Measurements from ENCODE around the gene NAV1. TPM values are rescaled to one million over a fixed set of nuclear protein-coding genes. Genes with fewer than 3 reads are reported as not detected.
A peak's percentile ranks its signal among the peaks of the same experiment; 100 is the strongest.

NAV1 gene
- total and polyA plus RNA-seq, 9 of the 15 experiments (the other 6 are each of a cell fraction or from before 2014, with no cell fraction given) = 0.91 to 16.8 (median 3.2) TPM

- no peak; the same call in 1 of the 2 replicates for TF ChIP-seq NKRF (IDR thresholded peaks at IDR 0.05; ENCODE audit: borderline replicate concordance)
- TF ChIP-seq HNRNPH1 (optimal IDR thresholded peaks at IDR 0.05; ENCODE audit: low read depth, low read length) = no peak
- no peak for TF ChIP-seq ILK (tag; IDR thresholded peaks at IDR 0.05; ENCODE audit: borderline replicate concordance, low read depth)
- TF ChIP-seq ZNF408 (CRISPR knock-in tag; IDR thresholded peaks at IDR 0.05; ENCODE audit: low read depth) = no peak
- TF ChIP-seq ZBTB11 (CRISPR knock-in tag; IDR thresholded peaks at IDR 0.05) = peak in 1 of 3 experiments; percentile 88; a peak in 2 of 6 replicates
- TF ChIP-seq ZNF696 (CRISPR knock-in tag; conservative IDR thresholded peaks at IDR 0.05) = no peak
- peak; percentile 81 to 97 for TF ChIP-seq RCOR1 (IDR thresholded peaks at IDR 0.05; ENCODE audit: borderline replicate concordance in 1 of 2, low read depth in 2 of 2, low read length in 2 of 2)
- peak; percentile 63; the same call in 1 of the 2 replicates for TF ChIP-seq THRAP3 (IDR thresholded peaks at IDR 0.05; ENCODE audit: borderline replicate concordance)
- TF ChIP-seq TARDBP (IDR thresholded peaks at IDR 0.05) = peak; percentile 74
- TF ChIP-seq ZBED1 (IDR thresholded peaks at IDR 0.05) = peak; percentile 91; the same call in 1 of the 2 replicates
- TF ChIP-seq HDAC2 (IDR thresholded peaks at IDR 0.05) = peak; percentile 92
- TF ChIP-seq ZNF395 (CRISPR knock-in tag; IDR thresholded peaks at IDR 0.05) = peak; percentile 98
- no peak for TF ChIP-seq ZNF3 (CRISPR knock-in tag; IDR thresholded peaks at IDR 0.05)
- TF ChIP-seq HMG20B (CRISPR knock-in tag; IDR thresholded peaks at IDR 0.05) = no peak
- no peak for TF ChIP-seq CBX8 (IDR thresholded peaks at IDR 0.05; ENCODE audit: borderline replicate concordance, extremely low read depth, low read depth, low read length, poor library complexity, severe bottlenecking)
- no peak; the same call in none of the 2 replicates for TF ChIP-seq RUNX1 (IDR thresholded peaks at IDR 0.05; ENCODE audit: low read depth)
- TF ChIP-seq ZNF551 (CRISPR knock-in tag; IDR thresholded peaks at IDR 0.05) = no peak
Measured at GRCh38 chr1:201578008-201578888, 39.3 kb downstream of the NAV1 start (continued).

Data from K562 (cell line).